ENCODE results near the gene FBXO42. TPM values are rescaled to one million over a fixed set of nuclear protein-coding genes. Genes with fewer than 3 reads are reported as not detected.
"Not testable (repeated sequence)": the region's sequence is repeated elsewhere in the genome, so short reads cannot be mapped to it uniquely, and the experiment has no call there.

FBXO42 gene
- total and polyA plus RNA-seq, 3 donors from 2014 or later = 25.0 to 45.6 (median 42.0) TPM

- DNase-seq = no peak
Observed at GRCh38 chr1:16218014-16218673, 134.1 kb downstream of the FBXO42 start.

GRCh38 chr1:16217061-16217785 lies 135.1 kb downstream of the FBXO42 start:
- TF ChIP-seq POLR2A (IDR thresholded peaks at IDR 0.05) = no peak
- intact Hi-C loops (cut with DNase I; ENCODE audit: low total_unique reads) = no loop called here
- no peak overlapping the region for H3K27ac ChIP-seq
- H3K9me3 ChIP-seq = no peaks in the 10 kb centered on the region
- WGBS, 2 donors = 1 to 3% methylated on average over 28 to 45 of the region's 46 CpGs
- H3K36me3 ChIP-seq (ENCODE audit: low read depth, missing control alignments) = no peaks in the 10 kb centered on the region
- peak overlapping the region; percentile 24 to 53 for H3K4me3 ChIP-seq
- peak; percentile 98 for DNase-seq
- no peaks in the 10 kb centered on the region for H3K27me3 ChIP-seq
- H3K4me1 ChIP-seq = peaks cover 5% of the 10 kb centered on the region

More at GRCh38 chr1:16218014-16218673, 134.1 kb downstream of the FBXO42 start:
- no peak overlapping the region for H3K27ac ChIP-seq
- no peaks in the 10 kb centered on the region for H3K9me3 ChIP-seq
- TF ChIP-seq POLR2A (IDR thresholded peaks at IDR 0.05) (no peak), CTCF (IDR thresholded peaks at IDR 0.05) (no peak)
- H3K4me3 ChIP-seq = peak overlapping the region in 1 of 2 donors; percentile 53
- intact Hi-C loops (cut with DNase I; ENCODE audit: low total_unique reads) = no loop called here
- WGBS, 2 donors = 70% methylated on average over 7 to 12 of the region's 12 CpGs
- H3K4me1 ChIP-seq = peaks cover 5% of the 10 kb centered on the region
- no peaks in the 10 kb centered on the region for H3K36me3 ChIP-seq (ENCODE audit: low read depth, missing control alignments)
- H3K27me3 ChIP-seq = no peaks in the 10 kb centered on the region

GRCh38 chr1:16215882-16216753 lies 136.2 kb downstream of the FBXO42 start:
- Histone ChIP-seq H3K36me3 (ENCODE audit: low read depth, missing control alignments) (no peaks in the 10 kb centered on the region), H3K4me3 (peak overlapping the region; percentile 15 to 53), H3K27ac (no peak overlapping the region), H3K27me3 (no peaks in the 10 kb centered on the region), H3K4me1 (peaks cover 5% of the 10 kb centered on the region), H3K9me3 (no peaks in the 10 kb centered on the region)
- TF ChIP-seq CTCF (IDR thresholded peaks at IDR 0.05) (no peak), POLR2A (IDR thresholded peaks at IDR 0.05) (no peak)
- DNase-seq = peak; percentile 89
- 5 to 9% methylated on average over 31 to 33 of the region's 33 CpGs for WGBS, 2 donors
- intact Hi-C loops (cut with DNase I; ENCODE audit: low total_unique reads) = no loop called here

- H3K27me3 ChIP-seq; H3K36me3 ChIP-seq (ENCODE audit: low read depth, missing control alignments); DNase-seq; H3K4me1 ChIP-seq; intact Hi-C loops (cut with DNase I; ENCODE audit: low total_unique reads); H3K4me3 ChIP-seq; H3K27ac ChIP-seq; H3K9me3 ChIP-seq: not testable (repeated sequence)
- WGBS, 2 donors = 69 to 70% methylated on average over 14 of the region's 14 CpGs
Observed at GRCh38 chr1:16215240-16215639, 137.0 kb downstream of the FBXO42 start.

- 95% methylated on average over 3 of the region's 3 CpGs for WGBS, 2 donors
- H3K27ac ChIP-seq; DNase-seq; H3K36me3 ChIP-seq (ENCODE audit: low read depth, missing control alignments); H3K27me3 ChIP-seq; intact Hi-C loops (cut with DNase I; ENCODE audit: low total_unique reads); H3K4me1 ChIP-seq; H3K9me3 ChIP-seq; H3K4me3 ChIP-seq: not testable (repeated sequence)
Observed at GRCh38 chr1:16213544-16213943, 138.7 kb downstream of the FBXO42 start.

- peaks cover 5% of the 10 kb centered on the region for H3K4me1 ChIP-seq
- TF ChIP-seq CTCF (IDR thresholded peaks at IDR 0.05) (no peak), POLR2A (IDR thresholded peaks at IDR 0.05) (no peak)
- H3K27ac ChIP-seq = no peak overlapping the region
- no peaks in the 10 kb centered on the region for H3K36me3 ChIP-seq (ENCODE audit: low read depth, missing control alignments)
- no peak overlapping the region for H3K4me3 ChIP-seq
- no peak for DNase-seq
- no peaks in the 10 kb centered on the region for H3K9me3 ChIP-seq
- no peaks in the 10 kb centered on the region for H3K27me3 ChIP-seq
- WGBS, 2 donors = 61 to 79% methylated on average over 3 of the region's 3 CpGs
- intact Hi-C loops (cut with DNase I; ENCODE audit: low total_unique reads) = no loop called here
Observed at GRCh38 chr1:16213013-16213412, 139.3 kb downstream of the FBXO42 start.
